ENCODE results near the gene LMOD3. TPM values are rescaled to one million over a fixed set of nuclear protein-coding genes. Genes with fewer than 3 reads are reported as not detected.

The LMOD3 gene
- total RNA-seq, 1 experiment from 2014 or later = not detected

GRCh38 chr3:69119681-69120080 is 2.7 kb downstream of the LMOD3 start:
- no peaks in the 10 kb centered on the region for H3K4me1 ChIP-seq (ENCODE audit: control insufficient read depth, insufficient read depth, low read length)
- H3K27ac ChIP-seq (ENCODE audit: low read length) = no peak overlapping the region
- H3K36me3 ChIP-seq (ENCODE audit: control insufficient read depth, insufficient read depth, low read length) = no peaks in the 10 kb centered on the region
- no peak for ATAC-seq
- ChIA-PET POLR2A (no interaction called here), CTCF (no interaction called here)
- H3K4me3 ChIP-seq (ENCODE audit: low read depth in 2 of 2, low read length in 2 of 2) = no peak overlapping the region
- no peak for DNase-seq (ENCODE audit: low read depth, low spot score)
- no TSS peak for BruUV-seq (replicated peaks)
- TF ChIP-seq CTCF (IDR thresholded peaks at IDR 0.05) = no peak
- no peak for TF ChIP-seq SIN3A (IDR thresholded peaks at IDR 0.05; ENCODE audit: borderline replicate concordance, insufficient read depth, low read depth, low read length)
- TF ChIP-seq REST (IDR thresholded peaks at IDR 0.05; ENCODE audit: insufficient read depth in 1 of 2, low read depth in 2 of 2, low read length in 1 of 2) = no peak
- TF ChIP-seq POLR2AphosphoS5 (IDR thresholded peaks at IDR 0.05; ENCODE audit: low read depth, low read length) = no peak
- no peak for TF ChIP-seq TCF7L2 (IDR thresholded peaks at IDR 0.05; ENCODE audit: low read depth, low read length)
- no peaks in the 10 kb centered on the region for H3K27me3 ChIP-seq (ENCODE audit: control insufficient read depth, insufficient read depth, low read length)
- in situ Hi-C loops (cut with HindIII; ENCODE audit: low pct_unique_long_range_greater_than_20kb, low sequenced_read_pairs) (no loop called here), intact Hi-C loops (cut with micrococcal nuclease; ENCODE audit: unreplicated experiment) (loop anchor here (5.0 to 10.0 kb wide), 3 partner anchors 305 to 825 kb away; no protein-coding TSS in a partner anchor)
- no peaks in the 10 kb centered on the region for H3K9me3 ChIP-seq (ENCODE audit: control insufficient read depth, insufficient read depth, low read depth, low read length)

GRCh38 chr3:69119138-69119537 is 3.3 kb downstream of the LMOD3 start:
- ChIA-PET POLR2A (no interaction called here), CTCF (no interaction called here)
- Histone ChIP-seq H3K9me3 (ENCODE audit: control insufficient read depth, insufficient read depth, low read depth, low read length) (no peaks in the 10 kb centered on the region), H3K4me1 (ENCODE audit: control insufficient read depth, insufficient read depth, low read length) (no peaks in the 10 kb centered on the region), H3K27me3 (ENCODE audit: control insufficient read depth, insufficient read depth, low read length) (no peaks in the 10 kb centered on the region), H3K4me3 (ENCODE audit: low read depth in 2 of 2, low read length in 2 of 2) (no peak overlapping the region), H3K36me3 (ENCODE audit: control insufficient read depth, insufficient read depth, low read length) (no peaks in the 10 kb centered on the region), H3K27ac (ENCODE audit: low read length) (no peak overlapping the region)
- no peak for ATAC-seq
- DNase-seq (ENCODE audit: low read depth, low spot score) = no peak
- no TSS peak for BruUV-seq (replicated peaks)
- intact Hi-C loops (cut with micrococcal nuclease; ENCODE audit: unreplicated experiment) = no loop called here
- in situ Hi-C loops (cut with HindIII; ENCODE audit: low pct_unique_long_range_greater_than_20kb, low sequenced_read_pairs) = no loop called here
- TF ChIP-seq TCF7L2 (IDR thresholded peaks at IDR 0.05; ENCODE audit: low read depth, low read length) = no peak
- no peak for TF ChIP-seq POLR2AphosphoS5 (IDR thresholded peaks at IDR 0.05; ENCODE audit: low read depth, low read length)

- no TSS peak for BruUV-seq (replicated peaks)
- DNase-seq (ENCODE audit: low read depth, low spot score) (no peak), ATAC-seq (no peak)
- no peak overlapping the region for H3K4me3 ChIP-seq (ENCODE audit: low read depth in 2 of 2, low read length in 2 of 2)
- no peaks in the 10 kb centered on the region for H3K36me3 ChIP-seq (ENCODE audit: control insufficient read depth, insufficient read depth, low read length)
- ChIA-PET CTCF (no interaction called here), POLR2A (no interaction called here)
- no peaks in the 10 kb centered on the region for H3K27me3 ChIP-seq (ENCODE audit: control insufficient read depth, insufficient read depth, low read length)
- H3K4me1 ChIP-seq (ENCODE audit: control insufficient read depth, insufficient read depth, low read length) = no peaks in the 10 kb centered on the region
- intact Hi-C loops (cut with micrococcal nuclease; ENCODE audit: unreplicated experiment) (no loop called here), in situ Hi-C loops (cut with HindIII; ENCODE audit: low pct_unique_long_range_greater_than_20kb, low sequenced_read_pairs) (no loop called here)
- H3K9me3 ChIP-seq (ENCODE audit: control insufficient read depth, insufficient read depth, low read depth, low read length) = no peaks in the 10 kb centered on the region
- TF ChIP-seq REST (IDR thresholded peaks at IDR 0.05; ENCODE audit: insufficient read depth in 1 of 2, low read depth in 2 of 2, low read length in 1 of 2) (no peak), TCF7L2 (IDR thresholded peaks at IDR 0.05; ENCODE audit: low read depth, low read length) (no peak), SIN3A (IDR thresholded peaks at IDR 0.05; ENCODE audit: borderline replicate concordance, insufficient read depth, low read depth, low read length) (no peak), CTCF (IDR thresholded peaks at IDR 0.05) (no peak), POLR2AphosphoS5 (IDR thresholded peaks at IDR 0.05; ENCODE audit: low read depth, low read length) (no peak)
- no peak overlapping the region for H3K27ac ChIP-seq (ENCODE audit: low read length)
Measured at GRCh38 chr3:69118555-69118954, 3.8 kb downstream of the LMOD3 start.
